Right cardiac atrium (tissue), 5 donors: Measurements from ENCODE around the gene AP2A1. TPM values are rescaled to one million over a fixed set of nuclear protein-coding genes. Genes with fewer than 3 reads are reported as not detected.
A peak's percentile ranks its signal among the peaks of the same experiment; 100 is the strongest.

Experiments
- ATAC-seq, 2 donors: fragments of 200-7000 bp; cut with Tn5 transposase; one replicate each; pipeline versions ENCODE4 v1.8.0 to v1.9.1; 2020; ENCODE audit warnings: moderate library complexity in 2 of 2, mild to moderate bottlenecking in 1 of 2
- DNase-seq, 3 donors: peaks; one replicate each; pipeline ENCODE4 v3.0.0-alpha.2; 2020
- H3K27ac ChIP-seq: one replicate; pipeline ENCODE4 v1.5.1; 2013; ENCODE audit warnings: mild to moderate bottlenecking, low read length, control low read depth, moderate library complexity
- H3K27me3 ChIP-seq: one replicate; pipeline ENCODE4 v1.6.1; 2013; ENCODE audit not compliant: control insufficient read depth, insufficient read depth
- H3K4me1 ChIP-seq: one replicate; pipeline ENCODE4 v1.6.1; 2013; ENCODE audit warnings: low read length; ENCODE audit not compliant: control insufficient read depth, insufficient read depth
- H3K4me3 ChIP-seq: one replicate; pipeline ENCODE4 v1.5.1; 2013; ENCODE audit warnings: low read length, control low read depth
- H3K9me3 ChIP-seq: one replicate; pipeline ENCODE4 v1.6.1; 2013; ENCODE audit warnings: low read length; ENCODE audit not compliant: control insufficient read depth
- WGBS: extraction: QIAGEN DNeasy Blood & Tissue Kit; methylation state at CpG from one replicate; pipeline ENCODE4 v1.1.7; 2013; 5-methylcytosine and 5-hydroxymethylcytosine counted together
- intact Hi-C, 4 donors: fragments of 100-400 bp; cut with DNase I; formaldehyde crosslinking; loops; one replicate each; pipeline versions ENCODE4 v1.11.0 to v1.14.0; 2022 to 2023
- polyA plus RNA-seq: library from polyadenylated mRNA; stranded (reverse); fragments of 200-250 nt; gene quantifications from one replicate; pipeline ENCODE4 v1.2.3, GENCODE V29; 2013
- total RNA-seq, 4 donors: library from RNA; stranded (reverse); fragmentation: NEBNext Ultra II Directional; extraction: Animal tissue kit (Norgen Biotek cat#: 25700); gene quantifications; one replicate each; pipeline ENCODE4 v1.2.1, GENCODE V29; 2021
- donor health status: healthy with polysubstance abuse.
- donor health status: DM: no; HTN: yes; CAD: no.
- donor health status: DM: no; HTN: no; CAD: no.
- donor health status: DM: no; HTN: yes; CAD: no; lungs with severe emphysema.
- donor health status: DM: yes; HTN: yes; CAD: no.

Gene AP2A1
- total and polyA plus RNA-seq, 5 donors, result 50.8 to 80.7 (median 72.9) TPM

GRCh38 chr19:49829200-49829599, 62.4 kb downstream of the AP2A1 start:
- WGBS, result 94% methylated on average over 8 of the region's 8 CpGs
- Histone ChIP-seq H3K4me1 (no peaks in the 10 kb centered on the region), H3K27me3 (no peaks in the 10 kb centered on the region), H3K9me3 (no peaks in the 10 kb centered on the region), H3K27ac (no peak overlapping the region), H3K4me3 (no peak overlapping the region)
- ATAC-seq (no peak), DNase-seq (no peak)
- intact Hi-C loops, result no loop called here

- H3K27me3 ChIP-seq, result no peaks in the 10 kb centered on the region
- intact Hi-C loops, result no loop called here
- no peaks in the 10 kb centered on the region for H3K4me1 ChIP-seq
- WGBS, result 95% methylated on average over 18 of the region's 18 CpGs
- DNase-seq (peak in 1 of 3 donors; percentile 32), ATAC-seq (no peak)
- H3K27ac ChIP-seq, result no peak overlapping the region
- H3K9me3 ChIP-seq, result no peaks in the 10 kb centered on the region
- no peak overlapping the region for H3K4me3 ChIP-seq
Measured at GRCh38 chr19:49829721-49830120, 62.9 kb downstream of the AP2A1 start.

GRCh38 chr19:49830766-49831165, 64.0 kb downstream of the AP2A1 start:
- no peak for ATAC-seq
- 90% methylated on average over 12 of the region's 12 CpGs for WGBS
- no peak overlapping the region for H3K27ac ChIP-seq
- no peaks in the 10 kb centered on the region for H3K27me3 ChIP-seq
- intact Hi-C loops, result no loop called here
- H3K4me3 ChIP-seq, result no peak overlapping the region
- DNase-seq, result peak in 1 of 3 donors; percentile 49
- H3K9me3 ChIP-seq, result no peaks in the 10 kb centered on the region
- H3K4me1 ChIP-seq, result no peaks in the 10 kb centered on the region

DNA sequence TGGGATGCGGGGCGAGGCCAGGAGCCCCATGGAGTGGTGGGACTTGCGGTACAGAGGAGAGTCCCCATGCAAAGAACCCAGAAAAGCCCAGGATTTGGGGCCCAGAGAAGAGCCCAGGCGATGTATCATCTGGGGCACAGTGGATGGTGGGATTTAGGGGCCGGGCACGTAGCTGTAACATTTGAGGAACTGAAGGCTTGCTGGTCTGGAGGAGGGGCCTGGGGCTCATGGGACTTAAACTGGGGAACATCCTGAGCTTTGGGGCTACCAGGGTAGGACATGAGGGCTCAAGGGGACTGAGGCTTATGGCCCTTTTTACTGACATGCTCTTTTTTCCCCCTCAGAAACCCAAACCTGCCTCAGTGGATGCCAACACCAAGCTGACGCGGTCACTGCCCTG, 64.8 kb downstream of the AP2A1 start:
- no peak overlapping the region for H3K4me3 ChIP-seq
- H3K4me1 ChIP-seq, result no peaks in the 10 kb centered on the region
- H3K9me3 ChIP-seq, result no peaks in the 10 kb centered on the region
- DNase-seq (no peak), ATAC-seq (no peak)
- H3K27me3 ChIP-seq, result no peaks in the 10 kb centered on the region
- WGBS, result 95% methylated on average over 8 of the region's 8 CpGs
- intact Hi-C loops, result no loop called here
- H3K27ac ChIP-seq, result no peak overlapping the region

GRCh38 chr19:49832556-49832955, 65.8 kb downstream of the AP2A1 start:
- no peak for ATAC-seq

GRCh38 chr19:49833599-49833998, 66.8 kb downstream of the AP2A1 start:
- Histone ChIP-seq H3K4me1 (no peaks in the 10 kb centered on the region), H3K27me3 (no peaks in the 10 kb centered on the region), H3K27ac (no peak overlapping the region), H3K4me3 (no peak overlapping the region), H3K9me3 (no peaks in the 10 kb centered on the region)
- DNase-seq, result peak in 1 of 3 donors; percentile 30
- intact Hi-C loops, result no loop called here
- 87% methylated on average over 7 of the region's 7 CpGs for WGBS
- ATAC-seq, result no peak

More at GRCh38 chr19:49832556-49832955, 65.8 kb downstream of the AP2A1 start:
- WGBS, result 55% methylated on average over 9 of the region's 9 CpGs
- Histone ChIP-seq H3K27ac (no peak overlapping the region), H3K27me3 (no peaks in the 10 kb centered on the region), H3K4me3 (no peak overlapping the region), H3K9me3 (no peaks in the 10 kb centered on the region), H3K4me1 (no peaks in the 10 kb centered on the region)
- intact Hi-C loops, result no loop called here
- DNase-seq, result no peak

GRCh38 chr19:49835562-49835961, 68.8 kb downstream of the AP2A1 start:
- no peaks in the 10 kb centered on the region for H3K27me3 ChIP-seq
- H3K4me1 ChIP-seq, result no peaks in the 10 kb centered on the region
- H3K4me3 ChIP-seq, result no peak overlapping the region
- 95% methylated on average over 12 of the region's 12 CpGs for WGBS
- ATAC-seq (peak in 1 of 2 donors; percentile 7), DNase-seq (no peak)
- H3K27ac ChIP-seq, result no peak overlapping the region
- intact Hi-C loops, result no loop called here
- no peaks in the 10 kb centered on the region for H3K9me3 ChIP-seq

- ATAC-seq (no peak), DNase-seq (peak in 1 of 3 donors; percentile 56)
- no peaks in the 10 kb centered on the region for H3K27me3 ChIP-seq
- no peaks in the 10 kb centered on the region for H3K9me3 ChIP-seq
- no peaks in the 10 kb centered on the region for H3K4me1 ChIP-seq
- H3K4me3 ChIP-seq, result no peak overlapping the region
- 94% methylated on average over 20 of the region's 20 CpGs for WGBS
- no peak overlapping the region for H3K27ac ChIP-seq
- intact Hi-C loops, result no loop called here
Measured at GRCh38 chr19:49836176-49837008, 69.6 kb downstream of the AP2A1 start.

DNA sequence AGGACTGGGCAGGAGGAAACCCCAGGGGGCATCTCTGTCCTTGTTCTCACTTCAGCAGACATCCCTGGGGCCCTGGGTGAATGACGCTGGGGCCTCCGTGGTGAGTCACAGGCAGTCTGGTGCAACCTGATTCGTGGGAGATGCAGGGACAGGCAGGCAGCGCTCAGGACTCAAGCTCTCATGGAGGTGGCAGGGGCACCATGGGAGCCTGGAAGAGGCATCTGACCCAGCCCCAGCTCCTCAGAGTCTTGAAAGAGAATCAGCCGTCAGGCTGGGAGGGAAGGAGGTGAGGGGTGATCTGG, 70.2 kb downstream of the AP2A1 start:
- intact Hi-C loops, result no loop called here
- Histone ChIP-seq H3K9me3 (no peaks in the 10 kb centered on the region), H3K27ac (no peak overlapping the region), H3K4me1 (no peaks in the 10 kb centered on the region), H3K27me3 (no peaks in the 10 kb centered on the region), H3K4me3 (no peak overlapping the region)
- no peak for ATAC-seq
- no peak for DNase-seq
- WGBS, result 90% methylated on average over 5 of the region's 5 CpGs

GRCh38 chr19:49837425-49837824, 70.6 kb downstream of the AP2A1 start:
- ATAC-seq (no peak), DNase-seq (peak in 1 of 3 donors; percentile 28)
- intact Hi-C loops, result no loop called here
- 97% methylated on average over 9 of the region's 9 CpGs for WGBS
- H3K27ac ChIP-seq, result no peak overlapping the region
- no peaks in the 10 kb centered on the region for H3K9me3 ChIP-seq
- H3K4me1 ChIP-seq, result no peaks in the 10 kb centered on the region
- H3K27me3 ChIP-seq, result no peaks in the 10 kb centered on the region
- H3K4me3 ChIP-seq, result no peak overlapping the region

- no peaks in the 10 kb centered on the region for H3K4me1 ChIP-seq
- WGBS, result 74% methylated on average over 18 of the region's 18 CpGs
- peak in 1 of 3 donors; percentile 2 for DNase-seq
- no peaks in the 10 kb centered on the region for H3K27me3 ChIP-seq
- intact Hi-C loops, result no loop called here
- H3K9me3 ChIP-seq, result no peaks in the 10 kb centered on the region
- ATAC-seq, result no peak
- peak overlapping the region; percentile 18 for H3K27ac ChIP-seq
- H3K4me3 ChIP-seq, result no peak overlapping the region
Measured at GRCh38 chr19:49838885-49839588, 72.2 kb downstream of the AP2A1 start.
